ENCODE data around the gene ITGB7.
"Not testable (repeated sequence)": the region's sequence is repeated elsewhere in the genome, so short reads cannot be mapped to it uniquely, and the experiment has no call there.

The ITGB7 gene

GRCh38 chr12:53179687-53180219, 27.3 kb downstream of the ITGB7 start (continued):
- TF ChIP-seq ZNF596 (tag by site-specific recombination; IDR thresholded peaks at IDR 0.05) (0 out of 2 replicates have a peak, but pooled peaks have one; percentile 8), GLI4 (tag by site-specific recombination; IDR thresholded peaks at IDR 0.05) (no peak), ZNF658 (tag by site-specific recombination; IDR thresholded peaks at IDR 0.05) (no peak), ZNF324 (tag by site-specific recombination; IDR thresholded peaks at IDR 0.05) (no peak), HOXD13 (CRISPR knock-in tag; IDR thresholded peaks at IDR 0.05; ENCODE audit: borderline replicate concordance) (no peak), ZNF518A (tag by site-specific recombination; conservative IDR thresholded peaks at IDR 0.05; ENCODE audit: low read depth) (no peak), KLF1 (tag by site-specific recombination; IDR thresholded peaks at IDR 0.05) (peak; percentile 12; the same call in 1 of the 2 replicates), SALL2 (tag by site-specific recombination; IDR thresholded peaks at IDR 0.05; ENCODE audit: borderline replicate concordance) (no peak), ZNF544 (tag by site-specific recombination; IDR thresholded peaks at IDR 0.05) (no peak), ZNF600 (tag by site-specific recombination; IDR thresholded peaks at IDR 0.05) (no peak)

GRCh38 chr12:53178803-53179202, 28.2 kb downstream of the ITGB7 start:
- POLR2A ChIA-PET; H3K9me3 ChIP-seq (ENCODE audit: control insufficient read depth, insufficient read depth, low read depth, low read length); H3K4me3 ChIP-seq (ENCODE audit: low read depth, low read length); H3K27ac ChIP-seq (ENCODE audit: extremely low read depth, low read depth, low read length): not testable (repeated sequence)
- Histone ChIP-seq H3K36me3 (ENCODE audit: control insufficient read depth in 2 of 2, insufficient read depth in 1 of 2, low read length in 2 of 2) (peaks cover 8 to 24% of the 10 kb centered on the region in 2 experiments), H3K4me1 (ENCODE audit: control insufficient read depth, insufficient read depth, low read length) (peaks cover 16% of the 10 kb centered on the region; the same call in 1 of the 2 replicates)
- CTCF ChIA-PET, result interaction anchor here (5.1 kb wide), 1 partner anchor 20 kb away, joined by 46 read pairs; no protein-coding TSS in a partner anchor

GRCh38 chr12:53177447-53177846, 29.6 kb downstream of the ITGB7 start:
- peaks cover 0 to 10% of the 10 kb centered on the region in 2 experiments; a peak in 2 of 3 replicates for H3K36me3 ChIP-seq (ENCODE audit: control insufficient read depth in 2 of 2, insufficient read depth in 1 of 2, low read length in 2 of 2)
- H3K27ac ChIP-seq (ENCODE audit: extremely low read depth, low read depth, low read length); H3K9me3 ChIP-seq (ENCODE audit: control insufficient read depth, insufficient read depth, low read depth, low read length); H3K4me3 ChIP-seq (ENCODE audit: low read depth, low read length): not testable (repeated sequence)
- peaks cover 16% of the 10 kb centered on the region for H3K4me1 ChIP-seq (ENCODE audit: control insufficient read depth, insufficient read depth, low read length)
- CTCF ChIA-PET, result interaction anchor here (0.7 to 1.9 kb wide), 4 partner anchors 8 to 112 kb away, joined by 3 to 4 read pairs (median 3); no protein-coding TSS in a partner anchor
- POLR2A ChIA-PET, result interaction anchor here (1.0 kb wide), 1 partner anchor 78 kb away, joined by 3 read pairs; no protein-coding TSS in a partner anchor
- TF ChIP-seq FEZF1 (tag by site-specific recombination; IDR thresholded peaks at IDR 0.05) (0 out of 2 replicates have a peak, but pooled peaks have one; percentile 10), ZXDB (tag by site-specific recombination; IDR thresholded peaks at IDR 0.05) (peak; percentile 33; the same call in 1 of the 2 replicates), PATZ1 (tag by site-specific recombination; IDR thresholded peaks at IDR 0.05) (peak; percentile 30), ZNF639 (tag by site-specific recombination; IDR thresholded peaks at IDR 0.05) (0 out of 2 replicates have a peak, but pooled peaks have one; percentile 29), SP2 (tag by site-specific recombination; IDR thresholded peaks at IDR 0.05) (peak; percentile 20; the same call in 1 of the 2 replicates), KLF1 (tag by site-specific recombination; IDR thresholded peaks at IDR 0.05) (peak; percentile 22; the same call in 1 of the 2 replicates), PRDM10 (tag by site-specific recombination; IDR thresholded peaks at IDR 0.05) (peak; percentile 52; the same call in 1 of the 2 replicates), ZEB2 (tag by site-specific recombination; IDR thresholded peaks at IDR 0.05) (0 out of 2 replicates have a peak, but pooled peaks have one; percentile 20), ZNF335 (tag by site-specific recombination; conservative IDR thresholded peaks at IDR 0.05) (peak; percentile 41), EGR2 (tag by site-specific recombination; IDR thresholded peaks at IDR 0.05; ENCODE audit: low read depth) (0 out of 2 replicates have a peak, but pooled peaks have one; percentile 19), WT1 (tag by site-specific recombination; IDR thresholded peaks at IDR 0.05) (peak; percentile 66; the same call in 1 of the 2 replicates)
